OCI-LY1 (cell line): ENCODE results near the gene SNED1.

Experiments used
- H2AFZ ChIP-seq: fragments of 200-600 bp; sonication (generic), shearing (Covaris generic); 2 replicates; pipeline ENCODE4 v1.6.0; 2014; ENCODE audit warnings: antibody characterized with exemption, mild to moderate bottlenecking, low read length
- H3F3A ChIP-seq: fragments of 200-600 bp; sonication (generic), shearing (Covaris generic); 2 replicates; pipeline ENCODE4 v1.6.0; 2014; ENCODE audit warnings: mild to moderate bottlenecking, antibody characterized with exemption, low read length, moderate library complexity; ENCODE audit not compliant: insufficient read depth
- H3K27ac ChIP-seq: fragments of 200-600 bp; sonication (generic); 2 replicates; pipeline ENCODE4 v1.5.1; 2014; ENCODE audit warnings: low read length, mixed run types, mild to moderate bottlenecking, low read depth; ENCODE audit not compliant: poor library complexity, severe bottlenecking
- H3K27me3 ChIP-seq: fragments of 200-600 bp; sonication (generic); 2 replicates; pipeline ENCODE4 v1.6.0; 2014; ENCODE audit warnings: antibody characterized with exemption, mild to moderate bottlenecking, low read length, moderate library complexity; ENCODE audit not compliant: insufficient read depth
- H3K36me3 ChIP-seq: fragments of 200-600 bp; sonication (generic); 2 replicates; pipeline ENCODE4 v1.6.1; 2014; ENCODE audit warnings: mild to moderate bottlenecking, antibody characterized with exemption, low read length, moderate library complexity, mixed read lengths; ENCODE audit not compliant: insufficient read depth
- H3K4me1 ChIP-seq: fragments of 200-600 bp; sonication (generic); 2 replicates; pipeline ENCODE4 v1.5.1; 2014; ENCODE audit warnings: mild to moderate bottlenecking, low read length, moderate library complexity; ENCODE audit not compliant: insufficient read depth, severe bottlenecking
- H3K4me2 ChIP-seq: fragments of 200-600 bp; sonication (generic), shearing (Covaris generic); 2 replicates; pipeline ENCODE4 v1.6.1; 2014; ENCODE audit warnings: low read length
- H3K4me3 ChIP-seq: fragments of 200-600 bp; sonication (generic); 2 replicates; pipeline ENCODE4 v1.5.1; 2014; ENCODE audit warnings: low read length, low read depth, mild to moderate bottlenecking, mixed read lengths; ENCODE audit not compliant: poor library complexity, severe bottlenecking
- H3K79me2 ChIP-seq: fragments of 200-600 bp; shearing (Covaris generic); 2 replicates; pipeline ENCODE4 v1.6.1; 2016; ENCODE audit warnings: mixed run types, low read length, mixed read lengths; ENCODE audit not compliant: insufficient read depth
- H3K9ac ChIP-seq: fragments of 200-600 bp; sonication (generic), shearing (Covaris generic); 2 replicates; pipeline ENCODE4 v1.6.1; 2014; ENCODE audit warnings: mild to moderate bottlenecking, low read length, mixed read lengths
- H3K9me2 ChIP-seq: fragments of 200-600 bp; sonication (generic), shearing (Covaris generic); 2 replicates; pipeline ENCODE4 v1.6.1; 2014; ENCODE audit warnings: low read depth, mild to moderate bottlenecking, low read length, mixed read lengths
- H3K9me3 ChIP-seq: fragments of 200-600 bp; shearing (Covaris generic); 2 replicates; pipeline ENCODE4 v1.6.1; 2014; ENCODE audit warnings: low read length, mixed read lengths
- H4K20me1 ChIP-seq: fragments of 200-600 bp; sonication (generic), shearing (Covaris generic); 2 replicates; pipeline ENCODE4 v1.6.0; 2016; ENCODE audit warnings: mild to moderate bottlenecking, low read length; ENCODE audit not compliant: insufficient read depth
- CTCF ChIP-seq: fragments of 200-600 bp; sonication (generic), shearing (Covaris generic); IDR thresholded peaks from 2 replicates; pipeline ENCODE4 v1.5.1; 2017; ENCODE audit warnings: mild to moderate bottlenecking, antibody characterized with exemption, low read length, moderate library complexity, mixed read lengths
- EZH2 ChIP-seq: fragments of 200-600 bp; sonication (generic), shearing (Covaris generic); IDR thresholded peaks from 2 replicates; pipeline ENCODE4 v1.8.0; 2017; ENCODE audit warnings: borderline replicate concordance, mixed run types, mild to moderate bottlenecking, antibody characterized with exemption, low read length, moderate library complexity, mixed read lengths

Gene SNED1

GRCh38 chr2:240998706-240998994 is 232 bp downstream of the SNED1 start:
- Histone ChIP-seq H3K4me3 (no peak overlapping the region), H3K9me2 (no peaks in the 10 kb centered on the region), H2AFZ (no peak overlapping the region), H4K20me1 (no peaks in the 10 kb centered on the region), H3K4me1 (peaks cover 10% of the 10 kb centered on the region), H3K9ac (no peak overlapping the region), H3K9me3 (no peaks in the 10 kb centered on the region), H3K27ac (no peak overlapping the region), H3K27me3 (no peaks in the 10 kb centered on the region; the same call in 1 of the 2 replicates), H3K36me3 (no peaks in the 10 kb centered on the region), H3F3A (no peaks in the 10 kb centered on the region), H3K79me2 (no peaks in the 10 kb centered on the region), H3K4me2 (peak overlapping the region; percentile 29; the same call in 1 of the 2 replicates)
- no peak for TF ChIP-seq CTCF
- TF ChIP-seq EZH2: no peak

GRCh38 chr2:240998995-240999791 is 775 bp downstream of the SNED1 start:
- Histone ChIP-seq H2AFZ (no peak overlapping the region), H3K9ac (no peak overlapping the region), H3K9me2 (no peaks in the 10 kb centered on the region), H3F3A (no peaks in the 10 kb centered on the region), H3K36me3 (no peaks in the 10 kb centered on the region), H3K9me3 (peaks cover 5% of the 10 kb centered on the region; the same call in 1 of the 2 replicates), H3K27me3 (no peaks in the 10 kb centered on the region; the same call in 1 of the 2 replicates), H3K27ac (no peak overlapping the region), H3K79me2 (no peaks in the 10 kb centered on the region), H3K4me1 (peaks cover 10% of the 10 kb centered on the region), H3K4me2 (peak overlapping the region; percentile 29; the same call in 1 of the 2 replicates), H3K4me3 (no peak overlapping the region), H4K20me1 (no peaks in the 10 kb centered on the region)
- TF ChIP-seq CTCF (no peak), EZH2 (no peak)

GRCh38 chr2:240999873-241000541 is 1.6 kb downstream of the SNED1 start:
- Histone ChIP-seq H3K4me2 (no peak overlapping the region), H2AFZ (no peak overlapping the region)

More at GRCh38 chr2:240999873-241000541, 1.6 kb downstream of the SNED1 start:
- H3K9me3 ChIP-seq: peaks cover 5% of the 10 kb centered on the region; the same call in 1 of the 2 replicates
- H3K36me3 ChIP-seq: no peaks in the 10 kb centered on the region; the same call in 1 of the 2 replicates
- no peaks in the 10 kb centered on the region for H3K79me2 ChIP-seq
- H3K27ac ChIP-seq: no peak overlapping the region
- H3K9ac ChIP-seq: no peak overlapping the region
- no peaks in the 10 kb centered on the region for H3F3A ChIP-seq
- H3K4me1 ChIP-seq: peaks cover 10% of the 10 kb centered on the region
- TF ChIP-seq EZH2 (no peak), CTCF (no peak)
- no peaks in the 10 kb centered on the region; the same call in 1 of the 2 replicates for H3K27me3 ChIP-seq
- H4K20me1 ChIP-seq: no peaks in the 10 kb centered on the region
- H3K4me3 ChIP-seq: no peak overlapping the region
- no peaks in the 10 kb centered on the region for H3K9me2 ChIP-seq
